Measurements from ENCODE around the gene FRK.

The FRK gene

GRCh38 chr6:115882174-115882573 is 178.5 kb downstream of the FRK start:
- DNase-seq: no peak

Measured in inflammatory macrophage treated with lipopolysaccharide for 1 hour (primary cell).